ENCODE data around the gene AIP. TPM values are rescaled to one million over a fixed set of nuclear protein-coding genes. Genes with fewer than 3 reads are reported as not detected.

The AIP gene
- total and polyA plus RNA-seq, 8 donors, result 20.2 to 45.8 (median 25.6) TPM

DNA sequence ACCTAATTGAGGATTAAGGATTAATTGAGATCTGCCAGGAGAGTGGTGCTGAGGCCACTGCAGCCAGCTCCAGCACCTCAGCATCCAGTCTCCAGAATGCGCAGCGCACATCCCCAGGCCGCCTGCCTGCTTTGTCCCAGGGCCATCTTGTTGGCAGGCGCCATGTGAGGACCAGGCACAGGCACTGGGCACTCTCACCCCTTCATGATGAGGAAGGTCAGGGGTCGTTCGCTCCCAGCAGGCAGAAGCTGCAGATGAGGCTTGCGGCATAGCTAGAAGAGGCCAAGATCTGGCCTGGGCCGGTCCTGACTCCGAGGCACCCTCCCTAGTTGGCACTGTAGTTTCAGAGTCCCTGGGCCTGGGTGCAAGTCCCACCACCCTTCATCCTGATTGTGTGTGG is 34.0 kb downstream of the AIP start:
- DNase-seq, result peak in 1 of 6 donors; percentile 42
- FAIRE-seq, result no peak
- intact Hi-C loops (cut with DNase I), result no loop called here
- TF ChIP-seq, protein P1, sequence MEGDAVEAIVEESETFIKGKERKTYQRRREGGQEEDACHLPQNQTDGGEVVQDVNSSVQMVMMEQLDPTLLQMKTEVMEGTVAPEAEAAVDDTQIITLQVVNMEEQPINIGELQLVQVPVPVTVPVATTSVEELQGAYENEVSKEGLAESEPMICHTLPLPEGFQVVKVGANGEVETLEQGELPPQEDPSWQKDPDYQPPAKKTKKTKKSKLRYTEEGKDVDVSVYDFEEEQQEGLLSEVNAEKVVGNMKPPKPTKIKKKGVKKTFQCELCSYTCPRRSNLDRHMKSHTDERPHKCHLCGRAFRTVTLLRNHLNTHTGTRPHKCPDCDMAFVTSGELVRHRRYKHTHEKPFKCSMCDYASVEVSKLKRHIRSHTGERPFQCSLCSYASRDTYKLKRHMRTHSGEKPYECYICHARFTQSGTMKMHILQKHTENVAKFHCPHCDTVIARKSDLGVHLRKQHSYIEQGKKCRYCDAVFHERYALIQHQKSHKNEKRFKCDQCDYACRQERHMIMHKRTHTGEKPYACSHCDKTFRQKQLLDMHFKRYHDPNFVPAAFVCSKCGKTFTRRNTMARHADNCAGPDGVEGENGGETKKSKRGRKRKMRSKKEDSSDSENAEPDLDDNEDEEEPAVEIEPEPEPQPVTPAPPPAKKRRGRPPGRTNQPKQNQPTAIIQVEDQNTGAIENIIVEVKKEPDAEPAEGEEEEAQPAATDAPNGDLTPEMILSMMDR (IDR thresholded peaks at IDR 0.05), result no peak
- no peaks in the 10 kb centered on the region for H3K9me3 ChIP-seq
- no peak overlapping the region for H3K4me3 ChIP-seq
- H3K27me3 ChIP-seq, result no peaks in the 10 kb centered on the region
- no peak overlapping the region for H3K27ac ChIP-seq
- WGBS, 2 donors, result 91 to 94% methylated on average over 9 of the region's 9 CpGs
- no peaks in the 10 kb centered on the region for H3K4me1 ChIP-seq
- no peaks in the 10 kb centered on the region for H3K36me3 ChIP-seq
- ATAC-seq, result no peak

DNA sequence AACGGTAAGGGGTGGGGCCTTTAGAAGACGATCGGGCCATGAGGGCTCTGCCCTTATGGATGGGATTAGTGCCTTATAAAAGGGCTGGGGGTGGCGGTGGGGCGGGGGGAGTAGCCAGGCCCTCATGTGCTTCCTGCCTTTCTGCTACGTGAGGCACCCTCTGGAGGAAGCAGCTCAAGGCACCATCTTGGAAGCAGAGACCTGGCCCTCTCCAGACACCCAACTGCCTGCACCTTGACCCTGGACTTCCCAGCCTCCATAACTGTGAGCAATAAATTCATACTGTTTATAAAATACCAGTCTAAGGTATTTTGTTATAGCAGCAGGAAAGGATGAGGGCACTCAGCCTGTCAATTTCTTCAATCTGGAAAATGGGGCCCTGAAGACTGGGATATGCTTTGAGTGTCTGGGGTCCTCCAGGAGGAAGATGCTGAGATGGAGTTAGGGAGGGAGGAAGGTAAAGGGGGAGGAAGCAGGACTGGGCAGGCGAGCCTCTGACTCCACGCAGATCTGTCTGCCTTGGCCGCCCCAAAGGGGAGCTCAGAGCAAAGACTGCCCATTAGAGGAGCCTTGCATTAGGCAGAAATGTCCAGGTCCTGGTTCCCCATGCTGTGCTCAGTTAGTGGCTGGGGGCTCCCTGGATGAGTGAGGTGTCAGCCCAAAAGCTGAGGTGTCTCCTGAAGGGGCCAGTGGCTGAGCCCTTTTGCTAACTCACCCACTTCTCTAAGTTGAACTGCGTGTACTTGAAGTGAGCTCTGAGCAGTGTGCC is 35.1 kb downstream of the AIP start:
- 84 to 88% methylated on average over 10 of the region's 10 CpGs for WGBS, 2 donors
- intact Hi-C loops (cut with DNase I), result no loop called here
- H3K27me3 ChIP-seq, result no peaks in the 10 kb centered on the region
- H3K4me1 ChIP-seq, result no peaks in the 10 kb centered on the region
- TF ChIP-seq, protein P1 (IDR thresholded peaks at IDR 0.05), result no peak
- H3K36me3 ChIP-seq, result no peaks in the 10 kb centered on the region
- no peak for FAIRE-seq
- H3K4me3 ChIP-seq, result no peak overlapping the region
- DNase-seq, result no peak
- ATAC-seq, result no peak
- no peak overlapping the region for H3K27ac ChIP-seq
- H3K9me3 ChIP-seq, result no peaks in the 10 kb centered on the region

DNA sequence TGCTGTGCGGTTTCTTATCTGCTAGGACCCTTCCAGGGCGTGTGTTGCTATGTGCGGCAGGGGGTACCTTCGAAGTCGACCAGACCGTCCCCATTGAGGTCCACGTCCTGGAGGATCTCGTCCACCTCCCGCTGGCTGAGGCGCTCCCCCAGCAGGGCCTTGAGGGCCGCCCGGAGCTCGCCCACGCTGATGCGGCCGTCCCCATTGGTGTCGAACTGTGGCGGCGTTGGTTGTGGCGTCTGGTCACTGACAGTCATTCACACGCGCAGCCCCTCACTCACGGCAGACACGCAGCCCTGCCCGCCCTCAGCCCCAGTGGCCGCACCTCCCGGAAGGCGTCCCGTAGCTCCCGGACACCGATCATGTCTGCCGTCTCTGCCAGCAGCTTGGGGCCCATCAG is 36.9 kb downstream of the AIP start:
- FAIRE-seq, result no peak
- Histone ChIP-seq H3K4me3 (no peak overlapping the region), H3K9me3 (no peaks in the 10 kb centered on the region), H3K4me1 (no peaks in the 10 kb centered on the region), H3K36me3 (no peaks in the 10 kb centered on the region), H3K27ac (no peak overlapping the region), H3K27me3 (no peaks in the 10 kb centered on the region)
- intact Hi-C loops (cut with DNase I), result no loop called here
- no peak for ATAC-seq
- WGBS, 2 donors, result 86 to 88% methylated on average over 32 of the region's 32 CpGs
- TF ChIP-seq, protein P1 (IDR thresholded peaks at IDR 0.05), result no peak
- DNase-seq, result peak in 1 of 6 donors; percentile 54

DNA sequence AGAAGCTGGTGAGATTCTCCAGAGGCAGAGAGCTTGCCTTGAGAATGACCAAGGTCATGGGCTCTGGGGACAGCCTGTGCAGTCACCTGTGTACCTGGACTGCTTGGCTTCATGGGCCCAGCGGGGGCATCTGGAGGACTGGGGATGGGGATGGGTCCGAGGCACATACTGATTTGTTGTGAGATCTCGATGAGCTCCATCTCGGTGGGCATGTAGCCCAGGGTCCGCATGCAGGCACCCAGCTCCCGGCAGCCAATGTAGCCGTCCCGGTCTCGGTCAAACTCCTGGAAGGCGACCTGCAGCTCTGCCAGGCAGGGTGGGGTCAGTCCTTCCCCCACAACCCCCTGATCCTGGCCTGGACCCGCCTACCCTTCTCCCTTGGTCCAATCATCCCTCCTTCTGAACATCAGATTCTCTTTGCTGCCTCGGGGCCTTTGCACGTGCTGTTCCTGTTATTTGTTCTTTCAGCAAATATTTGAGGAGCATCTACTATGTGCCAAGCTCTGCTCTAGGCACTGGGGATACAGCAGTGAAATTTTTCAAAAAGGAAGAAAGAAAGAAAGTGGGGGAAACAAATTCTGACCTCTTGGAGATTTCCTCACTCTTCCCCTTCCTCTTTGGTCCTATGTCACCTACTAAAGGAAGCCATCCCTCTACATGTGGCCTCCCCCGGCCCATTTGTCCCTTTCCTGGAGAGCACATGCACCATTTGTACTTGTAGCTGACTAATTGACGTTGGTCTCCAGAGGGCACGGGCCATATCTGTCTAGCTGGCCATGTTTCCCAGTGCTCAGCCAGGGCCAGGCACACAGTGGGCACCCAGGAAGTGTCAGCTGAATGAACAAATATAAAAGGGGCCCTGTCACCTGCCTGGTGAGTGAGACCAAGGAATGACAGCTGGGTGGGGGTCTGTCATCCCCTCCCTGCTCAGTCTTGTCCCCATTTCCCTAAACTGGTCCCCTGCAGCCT is 38.3 kb downstream of the AIP start:
- Histone ChIP-seq H3K27ac (no peak overlapping the region), H3K27me3 (no peaks in the 10 kb centered on the region), H3K4me1 (peaks cover 0 to 5% (median 3%) of the 10 kb centered on the region in 3 donors), H3K36me3 (no peaks in the 10 kb centered on the region), H3K4me3 (no peak overlapping the region), H3K9me3 (no peaks in the 10 kb centered on the region)
- intact Hi-C loops (cut with DNase I), result no loop called here
- DNase-seq (no peak), FAIRE-seq (no peak), ATAC-seq (no peak)
- 84 to 90% methylated on average over 16 of the region's 16 CpGs for WGBS, 2 donors
- TF ChIP-seq, protein P1 (IDR thresholded peaks at IDR 0.05), result no peak

All from pancreas (tissue), 10 donors.